ENCODE data around the gene TMEM59L. TPM values are rescaled to one million over a fixed set of nuclear protein-coding genes. Genes with fewer than 3 reads are reported as not detected.

TMEM59L gene
- total and polyA plus RNA-seq, 10 of the 15 experiments (the other 5 are each of a cell fraction or from before 2014, with no cell fraction given) = 0.06 TPM; not detected in 9

DNA sequence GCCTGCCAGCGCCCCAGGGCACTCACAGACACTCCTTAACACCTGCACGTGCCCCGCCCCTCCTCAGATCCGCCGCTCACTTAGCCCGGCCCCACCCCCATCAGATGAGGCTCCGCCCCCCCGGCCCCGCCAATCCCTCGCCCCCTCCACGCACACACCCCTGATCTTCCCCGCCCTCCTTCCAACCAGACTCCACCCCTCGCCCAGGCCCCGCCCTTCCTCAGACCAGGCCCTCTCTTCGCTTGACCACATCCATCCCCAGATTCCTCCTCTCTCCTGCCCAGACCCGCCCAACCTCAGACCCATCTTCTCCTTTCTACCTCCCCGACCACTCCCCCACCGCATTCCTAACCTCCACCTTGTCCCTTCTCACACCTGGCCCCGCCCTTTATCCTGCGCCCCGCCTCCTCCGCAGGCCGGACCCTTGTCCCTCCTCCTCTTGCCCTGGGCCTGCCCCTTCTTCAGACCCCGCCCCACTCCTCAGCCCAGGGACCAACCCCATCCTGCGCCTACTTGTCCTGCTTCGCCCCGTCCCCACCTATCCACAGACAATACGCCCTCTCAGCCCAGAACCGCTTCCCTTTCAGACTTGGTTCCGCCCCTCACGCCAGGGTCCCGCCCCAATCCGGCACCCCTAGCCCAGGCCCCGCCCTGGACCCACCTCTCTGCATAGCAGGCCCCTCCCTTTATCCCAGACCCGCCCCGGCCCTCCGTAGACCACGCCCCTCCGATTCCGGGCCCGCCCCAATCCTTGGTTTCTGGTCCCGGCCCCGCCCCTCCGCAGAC is 23.7 kb downstream of the TMEM59L start (continued):
- no peak for TF ChIP-seq SKIL (IDR thresholded peaks at IDR 0.05; ENCODE audit: low read depth, poor library complexity, severe bottlenecking)
- no peak for TF ChIP-seq SMAD5 (IDR thresholded peaks at IDR 0.05; ENCODE audit: low read depth)
- TF ChIP-seq RB1 (IDR thresholded peaks at IDR 0.05; ENCODE audit: borderline replicate concordance) = peak; percentile 49; the same call in 1 of the 2 replicates
- no peak for TF ChIP-seq CHD1 (IDR thresholded peaks at IDR 0.05; ENCODE audit: low read depth, low read length)
- peak; percentile 76 for TF ChIP-seq MLLT1 (IDR thresholded peaks at IDR 0.05)
- TF ChIP-seq BMI1 (IDR thresholded peaks at IDR 0.05; ENCODE audit: borderline replicate concordance) = no peak
- no peak for TF ChIP-seq ZZZ3 (IDR thresholded peaks at IDR 0.05; ENCODE audit: control insufficient read depth, insufficient read length, low read depth)
- TF ChIP-seq MXI1 (IDR thresholded peaks at IDR 0.05; ENCODE audit: low read depth, low read length) = no peak
- TF ChIP-seq KLF5 (IDR thresholded peaks at IDR 0.05; ENCODE audit: partially characterized antibody) = no peak
- no peak for TF ChIP-seq PAX5 (IDR thresholded peaks at IDR 0.05; ENCODE audit: borderline replicate concordance, low read depth, low read length)
- TF ChIP-seq, protein P1, sequence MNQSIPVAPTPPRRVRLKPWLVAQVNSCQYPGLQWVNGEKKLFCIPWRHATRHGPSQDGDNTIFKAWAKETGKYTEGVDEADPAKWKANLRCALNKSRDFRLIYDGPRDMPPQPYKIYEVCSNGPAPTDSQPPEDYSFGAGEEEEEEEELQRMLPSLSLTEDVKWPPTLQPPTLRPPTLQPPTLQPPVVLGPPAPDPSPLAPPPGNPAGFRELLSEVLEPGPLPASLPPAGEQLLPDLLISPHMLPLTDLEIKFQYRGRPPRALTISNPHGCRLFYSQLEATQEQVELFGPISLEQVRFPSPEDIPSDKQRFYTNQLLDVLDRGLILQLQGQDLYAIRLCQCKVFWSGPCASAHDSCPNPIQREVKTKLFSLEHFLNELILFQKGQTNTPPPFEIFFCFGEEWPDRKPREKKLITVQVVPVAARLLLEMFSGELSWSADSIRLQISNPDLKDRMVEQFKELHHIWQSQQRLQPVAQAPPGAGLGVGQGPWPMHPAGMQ (IDR thresholded peaks at IDR 0.05; ENCODE audit: borderline replicate concordance) = no peak
- no peak for TF ChIP-seq NKRF (conservative IDR thresholded peaks at IDR 0.05)
- no peak for TF ChIP-seq SUPT20H (IDR thresholded peaks at IDR 0.05; ENCODE audit: borderline replicate concordance, control insufficient read depth, low read depth, low read length)
- TF ChIP-seq, protein P2, sequence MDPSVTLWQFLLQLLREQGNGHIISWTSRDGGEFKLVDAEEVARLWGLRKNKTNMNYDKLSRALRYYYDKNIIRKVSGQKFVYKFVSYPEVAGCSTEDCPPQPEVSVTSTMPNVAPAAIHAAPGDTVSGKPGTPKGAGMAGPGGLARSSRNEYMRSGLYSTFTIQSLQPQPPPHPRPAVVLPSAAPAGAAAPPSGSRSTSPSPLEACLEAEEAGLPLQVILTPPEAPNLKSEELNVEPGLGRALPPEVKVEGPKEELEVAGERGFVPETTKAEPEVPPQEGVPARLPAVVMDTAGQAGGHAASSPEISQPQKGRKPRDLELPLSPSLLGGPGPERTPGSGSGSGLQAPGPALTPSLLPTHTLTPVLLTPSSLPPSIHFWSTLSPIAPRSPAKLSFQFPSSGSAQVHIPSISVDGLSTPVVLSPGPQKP (IDR thresholded peaks at IDR 0.05; ENCODE audit: low read depth, low read length) = no peak
- TF ChIP-seq NFIC (IDR thresholded peaks at IDR 0.05; ENCODE audit: low read depth, low read length) = no peak
- TF ChIP-seq ATF7 (IDR thresholded peaks at IDR 0.05; ENCODE audit: low read depth) = 0 out of 2 replicates have a peak, but pooled peaks have one; percentile 30
- TF ChIP-seq, protein P3, sequence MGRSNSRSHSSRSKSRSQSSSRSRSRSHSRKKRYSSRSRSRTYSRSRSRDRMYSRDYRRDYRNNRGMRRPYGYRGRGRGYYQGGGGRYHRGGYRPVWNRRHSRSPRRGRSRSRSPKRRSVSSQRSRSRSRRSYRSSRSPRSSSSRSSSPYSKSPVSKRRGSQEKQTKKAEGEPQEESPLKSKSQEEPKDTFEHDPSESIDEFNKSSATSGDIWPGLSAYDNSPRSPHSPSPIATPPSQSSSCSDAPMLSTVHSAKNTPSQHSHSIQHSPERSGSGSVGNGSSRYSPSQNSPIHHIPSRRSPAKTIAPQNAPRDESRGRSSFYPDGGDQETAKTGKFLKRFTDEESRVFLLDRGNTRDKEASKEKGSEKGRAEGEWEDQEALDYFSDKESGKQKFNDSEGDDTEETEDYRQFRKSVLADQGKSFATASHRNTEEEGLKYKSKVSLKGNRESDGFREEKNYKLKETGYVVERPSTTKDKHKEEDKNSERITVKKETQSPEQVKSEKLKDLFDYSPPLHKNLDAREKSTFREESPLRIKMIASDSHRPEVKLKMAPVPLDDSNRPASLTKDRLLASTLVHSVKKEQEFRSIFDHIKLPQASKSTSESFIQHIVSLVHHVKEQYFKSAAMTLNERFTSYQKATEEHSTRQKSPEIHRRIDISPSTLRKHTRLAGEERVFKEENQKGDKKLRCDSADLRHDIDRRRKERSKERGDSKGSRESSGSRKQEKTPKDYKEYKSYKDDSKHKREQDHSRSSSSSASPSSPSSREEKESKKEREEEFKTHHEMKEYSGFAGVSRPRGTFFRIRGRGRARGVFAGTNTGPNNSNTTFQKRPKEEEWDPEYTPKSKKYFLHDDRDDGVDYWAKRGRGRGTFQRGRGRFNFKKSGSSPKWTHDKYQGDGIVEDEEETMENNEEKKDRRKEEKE (IDR thresholded peaks at IDR 0.05) = no peak
- peak; percentile 9 for TF ChIP-seq SP1 (IDR thresholded peaks at IDR 0.05; ENCODE audit: low read depth, low read length)
